G401.6 (cell line): ENCODE measurements around the gene TBATA.
"Not testable (repeated sequence)": the region's sequence is repeated elsewhere in the genome, so short reads cannot be mapped to it uniquely, and the experiment has no call there.

Experiments
- FAIRE-seq: peaks from 2 replicates; lab custom pipeline; 2012; peaks lifted over from hg19 to GRCh38; lab: Jason Lieb, UNC

TBATA gene

DNA sequence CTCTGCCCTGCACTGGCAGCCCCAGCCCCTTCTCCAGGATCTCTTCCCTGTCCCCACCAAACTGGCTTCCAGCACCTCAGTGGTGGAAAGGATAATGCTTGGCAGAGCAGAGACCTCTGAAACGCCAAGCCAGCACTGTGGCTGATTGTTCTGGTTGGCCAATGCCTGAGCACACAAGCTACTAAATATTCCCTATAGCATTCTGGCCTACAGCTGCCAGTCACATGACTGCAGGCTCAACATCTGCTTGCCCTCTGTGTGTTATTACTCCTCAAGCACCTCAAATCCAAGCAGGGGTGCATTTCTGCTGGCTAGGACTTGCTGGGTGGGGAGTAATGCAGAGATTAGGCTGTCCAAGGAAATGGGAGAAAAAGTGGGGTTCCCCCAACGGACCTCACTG, 6.1 kb downstream of the TBATA start:
- no peak for FAIRE-seq

GRCh38 chr10:70778267-70778924, 6.8 kb downstream of the TBATA start:
- FAIRE-seq: no peak

DNA sequence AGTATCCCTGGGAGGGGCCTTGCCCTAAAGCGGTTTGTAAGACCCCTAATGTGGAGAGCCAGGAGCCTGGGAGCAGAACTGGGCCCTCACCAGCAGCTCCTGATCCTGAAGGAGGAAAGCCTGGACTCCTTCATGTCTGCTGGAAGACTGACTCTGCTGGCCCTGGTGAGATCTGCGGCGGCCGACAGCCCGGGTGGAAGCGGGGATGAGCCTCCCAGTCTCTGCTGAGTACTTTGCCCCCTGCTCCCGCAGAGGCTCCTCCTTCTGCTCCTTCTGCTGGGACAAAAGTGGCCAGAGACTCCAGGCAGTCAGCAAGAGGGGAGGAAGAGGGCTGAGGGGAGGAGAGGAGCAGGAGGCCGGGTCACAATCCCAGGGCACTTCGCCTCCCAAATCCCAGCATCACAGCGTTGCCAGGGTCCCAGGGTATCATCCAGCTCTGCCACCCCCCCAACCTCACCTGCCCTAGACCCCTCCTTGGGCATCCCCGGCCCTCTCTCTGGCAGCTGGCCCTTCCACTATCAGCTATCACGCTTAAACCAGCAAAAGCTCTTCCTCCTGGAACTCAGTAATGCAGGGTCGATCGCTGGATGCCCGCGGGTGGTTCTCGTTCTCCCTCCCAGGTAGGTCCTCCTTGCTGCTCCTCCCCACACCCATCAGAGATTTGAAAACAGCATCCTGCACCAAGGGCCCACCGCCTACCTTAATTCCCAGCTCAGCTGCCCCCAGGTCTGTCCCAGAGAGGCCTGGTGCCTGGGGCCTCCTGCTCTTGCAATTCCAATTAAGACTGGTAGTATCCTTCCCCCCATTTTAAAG, 7.9 kb downstream of the TBATA start:
- no peak for FAIRE-seq

DNA sequence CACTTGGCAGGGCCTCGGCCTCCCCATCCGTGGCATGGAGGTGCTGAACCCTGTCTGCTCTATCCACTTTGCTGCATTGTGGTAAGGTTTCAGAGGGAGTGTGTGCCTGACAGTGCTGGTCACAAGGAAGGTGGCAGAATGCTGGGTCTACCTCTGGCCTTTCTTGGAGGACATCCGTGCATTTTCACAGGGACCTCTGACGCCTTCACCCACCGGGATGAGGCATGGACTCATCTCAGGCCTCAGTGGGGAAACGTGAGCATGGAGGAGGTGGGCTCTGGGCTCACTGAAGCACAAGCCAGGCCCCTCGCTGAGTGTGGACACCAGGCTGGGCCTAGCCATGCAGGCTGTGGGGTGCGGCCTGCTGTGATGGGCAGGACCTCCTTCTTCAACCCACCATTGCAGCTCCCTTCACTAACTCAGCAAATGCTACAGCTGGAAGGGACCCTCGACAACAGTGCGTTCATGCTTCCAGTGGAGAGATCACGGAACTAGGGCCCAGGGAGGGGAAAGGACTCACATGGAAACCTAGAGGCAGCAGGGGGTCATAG, 8.6 kb downstream of the TBATA start:
- FAIRE-seq: no peak

DNA sequence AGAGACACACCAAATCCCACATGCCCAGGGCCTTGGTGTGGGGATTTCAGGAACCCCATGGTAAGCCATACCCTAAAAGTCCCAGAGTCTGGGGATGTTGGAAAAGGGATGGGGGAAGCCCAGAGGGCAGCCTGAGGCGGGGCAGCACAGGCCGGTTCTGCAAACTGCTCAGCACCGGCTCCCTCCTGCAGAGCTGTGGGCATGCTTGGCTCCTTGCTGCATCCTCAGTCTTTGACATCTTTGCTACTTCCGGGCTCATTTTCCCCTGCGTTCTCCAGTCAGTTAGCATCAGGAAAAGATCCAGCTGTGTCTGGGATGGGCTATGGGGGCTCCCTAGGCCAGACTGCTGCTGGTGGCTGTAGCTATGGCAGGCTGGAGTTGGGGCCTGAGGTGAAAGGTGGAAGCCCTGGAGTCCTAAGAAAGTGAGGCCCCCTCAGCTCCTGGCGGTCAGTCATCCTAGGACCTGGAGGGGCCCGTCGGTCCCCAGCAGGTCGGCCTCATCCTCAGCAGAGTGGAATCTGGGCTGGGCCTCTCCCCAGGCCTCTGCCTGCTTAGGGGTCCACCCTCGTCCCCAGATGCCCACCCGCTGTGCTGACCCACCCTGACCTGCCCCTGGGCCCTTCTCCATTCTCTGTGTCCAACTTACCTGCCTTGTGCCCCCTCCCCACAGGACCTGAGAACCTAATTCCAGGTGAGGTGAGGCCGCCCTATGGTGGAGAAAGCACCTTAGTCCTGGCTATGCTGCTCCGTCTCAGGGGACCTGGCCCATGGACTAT, 9.3 kb downstream of the TBATA start:
- no peak for FAIRE-seq

GRCh38 chr10:70774810-70775678, 10.1 kb downstream of the TBATA start:
- no peak for FAIRE-seq

GRCh38 chr10:70773965-70774809, 11.0 kb downstream of the TBATA start:
- FAIRE-seq: no peak

GRCh38 chr10:70773461-70773860, 11.7 kb downstream of the TBATA start:
- no peak for FAIRE-seq

DNA sequence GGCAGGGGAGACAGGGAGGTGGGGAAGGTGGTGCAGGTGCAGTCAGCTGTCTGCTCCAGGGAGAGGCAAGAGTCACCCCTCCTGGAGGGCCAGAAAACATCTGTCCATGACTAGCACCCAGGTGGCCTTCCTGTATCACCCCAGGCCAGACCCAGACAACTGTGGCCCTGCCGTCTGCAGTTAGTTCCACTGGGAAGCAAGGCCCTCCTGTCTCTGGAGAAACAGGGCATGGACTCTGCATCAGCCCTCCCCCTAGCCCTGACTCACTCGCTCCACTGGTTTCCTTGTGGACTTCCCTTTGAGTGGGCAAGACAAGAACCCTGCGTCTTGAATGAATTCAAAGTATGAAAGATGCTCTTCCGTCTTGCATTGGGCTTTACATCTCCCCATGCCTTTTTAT, 12.6 kb downstream of the TBATA start:
- FAIRE-seq: no peak

DNA sequence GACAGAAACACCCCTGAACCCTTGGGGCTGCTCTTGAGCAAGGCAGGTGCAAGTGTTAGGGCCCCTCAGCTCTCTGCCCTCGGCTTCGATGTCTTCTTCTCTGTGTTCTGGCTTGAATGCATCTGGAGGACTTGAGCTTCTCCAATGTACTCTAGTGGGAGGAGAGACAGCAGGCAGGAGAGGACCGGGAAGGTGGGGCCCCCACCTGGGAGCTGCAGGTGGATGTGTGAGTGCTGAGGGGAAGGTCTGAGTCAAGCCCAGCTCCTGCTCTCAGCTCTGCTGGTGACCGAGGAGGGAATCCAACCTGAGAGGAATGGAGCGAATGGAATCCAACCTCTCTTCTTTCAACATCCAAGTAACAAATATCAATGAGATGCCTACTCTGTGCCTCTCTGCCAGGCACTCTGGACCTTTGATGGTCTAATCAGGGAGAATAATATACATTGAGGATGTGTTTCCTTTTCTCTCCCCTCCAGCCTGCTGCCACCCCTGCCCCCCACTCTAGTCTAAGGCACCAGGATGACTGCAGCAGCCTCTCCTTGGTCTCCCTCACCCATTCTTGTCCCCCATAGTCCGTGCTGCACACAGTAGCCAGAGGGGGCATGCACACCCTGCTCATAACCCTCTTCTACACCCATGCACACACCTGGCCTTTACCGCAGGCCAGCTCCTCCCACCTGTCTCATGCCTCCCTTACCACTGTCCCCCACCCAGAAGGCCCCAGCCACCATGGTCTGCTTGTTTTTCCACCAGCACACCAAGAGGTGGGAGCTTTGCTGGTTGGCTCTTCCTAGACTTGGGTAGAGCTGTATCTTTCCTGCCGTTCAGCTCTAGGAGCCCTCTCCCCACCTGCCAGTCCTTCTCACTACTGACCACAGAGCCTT, 13.6 kb downstream of the TBATA start:
- FAIRE-seq: no peak

DNA sequence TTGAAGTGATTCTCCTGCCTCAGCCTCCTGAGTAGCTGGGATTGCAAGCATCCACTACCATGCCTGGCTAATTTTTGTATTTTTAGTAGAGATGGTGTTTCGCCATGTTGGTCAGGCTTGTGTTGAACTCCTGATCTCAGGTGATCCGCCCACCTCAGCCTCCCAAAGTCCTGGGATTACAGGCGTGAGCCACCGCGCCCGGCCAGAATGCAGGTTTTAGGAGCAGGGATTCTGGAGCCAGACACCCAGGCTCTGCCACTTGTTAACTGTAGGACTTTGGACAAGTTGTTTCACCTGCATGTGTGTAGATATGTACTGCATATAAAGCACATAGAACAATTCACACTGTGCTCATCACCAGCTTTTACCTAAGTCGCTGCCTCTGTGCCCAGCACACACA, 14.7 kb downstream of the TBATA start:
- not testable (repeated sequence) for FAIRE-seq

DNA sequence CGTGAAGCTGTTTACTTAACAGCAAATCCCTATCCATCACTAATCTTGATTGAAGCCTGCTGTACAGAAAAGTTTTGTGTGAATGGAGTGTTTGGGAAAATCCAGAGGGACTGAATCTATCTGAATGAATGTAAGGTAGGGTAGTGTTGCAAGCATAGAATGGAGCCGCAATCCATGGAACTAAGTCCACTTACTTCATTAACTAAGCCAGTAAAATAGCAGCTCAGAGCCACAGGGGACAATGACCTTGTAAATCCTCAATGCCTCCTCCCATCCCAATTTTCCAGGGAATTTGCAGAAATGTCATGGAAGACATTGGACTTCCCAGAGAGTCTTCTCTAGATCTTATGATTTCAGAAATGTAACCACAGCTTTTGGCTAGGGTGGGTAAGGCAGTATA, 15.2 kb downstream of the TBATA start:
- no peak for FAIRE-seq

DNA sequence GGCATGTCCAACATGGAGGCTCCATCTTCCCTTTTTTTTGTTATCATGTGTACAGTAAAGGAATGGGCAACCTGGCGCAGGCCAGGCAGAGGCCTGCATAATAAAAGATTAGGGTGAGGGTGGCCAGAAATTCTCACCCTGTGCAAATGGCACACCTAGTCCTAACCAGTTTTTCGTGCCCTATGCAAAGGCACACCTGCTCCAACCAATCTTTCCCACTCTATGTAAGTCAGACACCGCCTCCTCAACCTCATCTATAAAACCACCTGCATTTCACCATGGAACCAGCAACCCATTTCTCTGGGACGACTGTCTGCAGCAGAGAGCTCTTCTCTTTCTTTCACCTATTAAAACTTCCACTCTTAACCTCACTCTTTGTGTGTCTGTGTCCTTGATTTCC, 16.1 kb downstream of the TBATA start:
- no peak for FAIRE-seq

DNA sequence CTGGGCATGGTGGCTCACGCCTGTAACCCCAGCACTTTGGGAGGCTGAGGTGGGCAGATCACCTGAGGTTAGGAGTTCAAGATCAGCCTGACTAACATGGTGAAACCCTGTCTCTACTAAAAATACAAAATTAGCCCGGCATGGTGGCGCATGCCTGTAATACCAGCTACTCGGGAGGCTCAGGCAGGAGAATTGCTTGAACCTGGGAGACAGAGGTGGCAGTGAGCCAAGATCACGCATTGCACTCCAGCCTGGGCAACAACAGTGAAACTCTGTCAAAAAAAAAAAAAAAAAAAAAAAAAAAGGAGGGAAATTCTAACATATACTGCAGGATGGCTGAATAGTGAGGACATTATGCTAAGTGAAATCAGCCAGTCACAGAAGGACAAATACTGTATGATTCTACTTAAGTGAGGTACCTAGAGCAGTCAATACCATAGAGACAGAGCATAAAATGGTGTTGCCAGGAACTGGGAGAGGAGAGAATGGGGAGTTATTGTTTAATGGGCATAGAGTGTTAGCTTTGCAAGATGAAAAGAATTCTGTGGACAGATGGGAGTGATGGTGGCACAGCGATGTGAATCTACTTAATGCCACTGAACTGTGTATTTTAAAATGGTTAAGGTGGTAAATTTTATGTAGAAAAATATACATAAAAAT, 17.0 kb downstream of the TBATA start:
- FAIRE-seq: not testable (repeated sequence)

GRCh38 chr10:70765794-70766594, 19.2 kb downstream of the TBATA start:
- FAIRE-seq: no peak

DNA sequence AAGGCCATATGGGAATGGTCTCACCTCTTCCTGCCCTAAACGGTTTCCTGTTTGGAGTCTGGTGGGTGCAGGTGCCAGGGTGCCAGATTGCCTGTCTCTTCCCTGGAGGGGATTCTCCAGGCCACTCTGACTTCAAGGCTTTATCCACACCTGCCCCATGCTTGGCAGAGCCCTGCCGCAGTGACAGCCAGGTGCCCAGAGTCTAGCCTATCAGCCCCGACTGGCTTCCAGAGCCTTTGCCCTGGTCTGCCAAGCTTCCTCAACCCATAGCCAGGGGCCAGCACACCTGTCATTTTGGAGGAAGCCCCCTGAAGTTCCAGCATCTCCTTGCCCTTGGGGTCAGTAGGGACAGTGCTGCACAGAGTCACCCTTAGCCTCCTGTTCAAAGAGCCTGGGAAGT, 21.6 kb downstream of the TBATA start:
- FAIRE-seq: no peak

- FAIRE-seq: no peak
These were observed 22.6 kb downstream of the TBATA start for GRCh38 chr10:70762441-70763175.
